NCI-H2029 treated with DMSO at 0.1 percent for 48 hours (cell line): Measurements from ENCODE around the gene NAPG.
"Not testable (repeated sequence)": the region's sequence is repeated elsewhere in the genome, so short reads cannot be mapped to it uniquely, and the experiment has no call there.

Experiments used
- DNase-seq: peaks from one replicate; lab custom pipeline; 2025; lab: John Stamatoyannopoulos, UW

Gene NAPG

GRCh38 chr18:10546557-10547300 is 20.9 kb downstream of the NAPG start:
- DNase-seq, result no peak

DNA sequence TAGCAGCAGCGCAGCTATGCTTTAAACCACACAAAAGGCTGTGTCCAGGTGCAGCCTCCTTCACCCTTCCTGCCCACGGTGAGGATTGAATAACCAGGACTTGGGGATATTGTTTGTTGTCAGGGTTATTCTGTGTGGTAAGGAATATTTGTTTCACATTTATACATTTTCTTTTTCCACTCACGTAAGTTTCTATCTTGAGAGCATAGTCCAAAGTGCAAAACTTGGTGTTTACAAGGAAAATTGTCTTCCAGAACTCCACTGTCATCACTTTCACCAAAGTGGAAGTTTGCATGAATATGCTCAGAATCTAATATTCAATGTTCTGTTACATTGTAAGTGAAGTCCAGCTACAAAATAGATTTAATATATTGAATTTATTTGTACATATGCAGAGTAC is 26.4 kb downstream of the NAPG start:
- no peak for DNase-seq

DNA sequence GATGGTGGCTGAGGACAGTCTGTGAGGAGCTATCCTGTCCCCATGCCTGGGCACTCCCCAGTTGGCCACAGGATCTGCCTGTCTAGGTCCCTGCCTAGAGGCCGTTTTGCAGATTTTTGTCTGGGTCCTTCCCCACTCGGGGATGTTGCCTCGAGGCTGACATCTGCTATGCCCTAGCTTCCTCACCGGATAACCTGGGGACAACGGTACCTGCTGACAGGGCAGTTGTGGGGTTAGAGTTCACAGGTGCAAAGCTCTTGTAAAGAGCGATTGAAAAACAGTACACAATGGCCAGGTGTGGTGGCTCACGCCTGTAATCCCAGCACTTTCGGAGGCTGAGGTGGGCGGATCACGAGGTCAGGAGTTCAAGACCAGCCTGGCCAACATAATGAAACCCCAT is 30.4 kb downstream of the NAPG start:
- DNase-seq, result not testable (repeated sequence)

- no peak for DNase-seq
These were observed 31.4 kb downstream of the NAPG start for GRCh38 chr18:10557085-10557677.

DNA sequence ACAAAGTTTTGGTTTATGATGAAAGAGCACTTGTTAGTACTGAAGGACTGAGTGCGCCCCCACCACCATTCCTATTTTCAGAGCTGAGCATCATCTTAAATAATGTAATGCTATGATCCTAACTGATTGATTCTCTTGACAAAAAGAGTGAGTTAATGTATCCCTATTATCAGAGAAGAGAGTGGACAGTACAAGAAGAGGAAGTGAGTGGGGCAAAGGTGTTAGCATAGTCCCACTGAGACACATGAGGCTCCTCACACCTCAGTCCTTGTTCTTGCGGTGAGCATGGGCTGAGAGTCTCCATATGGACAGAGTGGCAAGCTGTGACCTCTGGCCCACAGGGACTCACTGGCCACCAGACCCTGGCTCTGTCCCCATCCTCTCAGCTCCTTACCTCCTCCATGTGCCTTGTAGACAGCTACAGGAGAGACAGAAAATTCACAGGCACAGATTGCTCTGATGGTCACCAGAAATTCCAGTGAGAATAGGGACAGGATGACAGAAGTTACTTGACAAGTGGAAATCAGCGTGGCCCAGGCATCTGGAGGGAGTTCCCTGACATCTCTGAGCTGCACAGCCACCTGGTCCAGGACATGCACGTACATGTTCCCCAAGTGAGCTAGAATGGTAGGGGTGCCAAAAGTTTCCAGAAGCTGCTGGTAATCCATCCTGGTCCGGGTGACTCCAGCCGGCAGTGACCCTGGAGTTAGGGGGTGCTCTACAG is 32.6 kb downstream of the NAPG start:
- DNase-seq, result no peak

DNA sequence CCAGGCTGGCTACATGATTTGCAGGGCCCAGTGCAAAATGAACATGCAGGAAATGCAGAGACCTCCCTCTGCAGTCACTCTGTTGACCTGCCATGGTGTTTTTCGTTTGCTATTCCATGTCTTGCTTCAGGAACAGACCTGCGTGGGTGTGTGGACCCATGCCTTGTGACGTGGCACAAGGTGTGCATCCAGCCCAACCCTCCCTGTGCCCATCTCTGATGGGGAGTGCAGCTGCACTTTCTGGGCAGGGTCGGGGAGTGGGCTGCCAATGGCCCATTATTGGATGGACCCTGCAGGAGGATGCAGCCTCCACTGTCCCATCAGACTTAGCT is 33.1 kb downstream of the NAPG start:
- DNase-seq, result no peak

GRCh38 chr18:10559553-10560451 is 34.0 kb downstream of the NAPG start:
- DNase-seq, result no peak

GRCh38 chr18:10560452-10561045 is 34.7 kb downstream of the NAPG start:
- peak; percentile 29 for DNase-seq

DNA sequence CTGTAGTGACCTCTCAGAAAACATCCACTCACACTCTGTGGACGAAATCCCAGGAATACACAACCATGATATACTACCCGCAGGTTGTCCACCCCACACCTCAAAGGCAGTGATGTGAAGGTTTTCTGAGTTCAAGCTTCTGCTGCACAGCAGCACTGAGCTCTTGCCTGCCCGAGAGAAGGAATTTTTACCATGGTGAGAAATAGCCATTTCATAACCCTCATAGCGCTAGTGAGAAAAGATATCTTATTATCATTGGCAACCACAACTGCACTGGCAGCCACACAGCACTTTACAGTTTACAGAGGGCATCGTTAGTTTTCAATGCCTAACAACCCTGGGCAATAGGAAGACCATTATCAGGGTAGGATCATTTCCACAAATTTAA is 36.9 kb downstream of the NAPG start:
- DNase-seq, result no peak

DNA sequence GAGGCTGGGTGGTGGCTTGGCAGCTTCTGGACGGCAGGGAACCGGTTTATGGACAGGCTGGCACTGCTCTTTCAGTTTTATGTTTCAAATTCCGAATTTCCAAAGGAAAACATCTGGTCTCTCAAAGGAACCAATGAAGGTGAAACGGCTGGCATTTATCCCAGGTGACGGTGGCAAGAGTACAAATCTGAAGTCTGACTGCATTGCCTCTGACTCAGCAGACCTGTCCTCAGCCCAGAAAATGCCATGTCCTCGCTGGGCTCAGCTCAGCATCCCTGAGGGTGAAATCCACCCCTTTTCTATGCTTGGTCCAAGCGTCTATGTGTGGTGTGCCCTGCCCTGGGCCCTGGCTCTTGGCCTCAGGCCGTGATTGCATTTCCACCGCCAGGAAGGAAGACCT is 38.1 kb downstream of the NAPG start:
- DNase-seq, result peak; percentile 23

DNA sequence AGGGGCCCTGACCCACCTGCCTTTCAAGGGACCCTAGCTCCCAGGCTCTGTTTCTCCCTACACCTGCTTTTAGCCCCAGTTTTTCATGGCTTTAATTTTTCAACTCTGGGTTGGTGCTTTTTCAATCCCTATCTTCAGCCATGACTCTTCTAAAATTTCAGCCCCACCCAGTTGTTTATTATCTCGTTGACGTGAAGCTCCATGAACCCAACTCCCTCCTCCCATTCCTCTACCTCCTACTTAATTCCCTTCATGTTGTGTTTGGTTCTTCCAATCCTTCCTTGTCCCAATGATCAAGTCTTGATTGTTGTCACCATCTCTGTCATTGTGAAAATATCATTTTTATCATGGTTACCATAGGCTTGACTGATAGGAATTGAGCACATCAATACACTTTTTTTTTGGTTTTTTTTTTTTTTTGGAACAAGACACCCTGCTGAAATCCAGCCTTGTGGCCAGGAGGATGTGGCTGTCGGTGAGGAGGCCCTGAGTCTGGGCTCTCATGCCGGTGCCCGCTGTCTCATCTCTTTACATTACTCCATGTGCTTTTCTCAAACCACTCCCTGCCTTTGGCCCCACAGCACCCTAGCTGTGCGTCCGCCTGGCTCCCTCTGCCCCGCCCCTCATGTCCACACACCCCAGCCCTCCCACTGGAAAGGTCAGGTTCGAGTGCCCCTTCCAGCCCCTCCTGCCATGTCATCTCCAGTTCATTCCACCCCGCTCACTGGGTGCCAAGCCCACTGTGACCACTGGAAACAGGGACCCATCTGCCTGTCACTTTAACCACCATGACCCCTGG is 39.3 kb downstream of the NAPG start:
- no peak for DNase-seq

- no peak for DNase-seq
These were observed 40.0 kb downstream of the NAPG start for GRCh38 chr18:10565835-10566234.

DNA sequence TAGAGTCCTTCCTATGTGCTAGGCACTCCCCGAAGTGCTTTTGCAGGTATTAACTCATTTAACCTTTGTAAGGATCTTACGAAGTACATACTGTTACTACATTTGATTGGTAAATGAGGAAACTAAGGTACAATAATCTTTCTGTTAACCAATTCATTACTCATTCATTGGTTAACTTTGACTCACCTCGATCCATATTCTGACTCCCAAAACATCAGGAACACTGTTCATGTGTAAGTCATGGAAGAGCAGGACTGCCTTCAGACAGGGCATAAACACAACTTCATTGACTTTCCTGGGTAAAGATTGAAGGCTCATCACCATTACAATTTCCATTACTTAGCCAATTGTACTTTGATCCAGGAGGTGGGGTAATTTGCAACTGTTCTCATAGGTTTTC is 40.6 kb downstream of the NAPG start:
- DNase-seq, result no peak

DNA sequence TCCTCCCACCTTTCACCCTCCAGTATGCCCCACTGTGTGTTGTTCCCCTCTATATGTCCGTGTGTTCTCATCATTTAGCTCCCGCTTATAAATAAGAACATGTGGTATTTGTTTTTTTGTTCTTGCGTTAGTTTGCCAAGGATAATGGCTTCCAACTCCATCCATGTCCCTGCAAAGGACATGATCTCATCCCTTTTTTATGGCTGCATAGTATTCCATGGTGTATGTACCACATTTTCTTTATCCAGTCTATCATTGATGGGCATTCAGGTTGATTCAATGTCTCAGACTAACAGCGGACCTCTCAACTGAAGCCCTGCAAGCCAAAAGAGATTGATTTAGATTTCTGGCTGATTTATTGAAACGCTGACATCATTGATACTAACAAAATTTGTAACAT is 44.1 kb downstream of the NAPG start:
- not testable (repeated sequence) for DNase-seq

- no peak for DNase-seq
These were observed 44.8 kb downstream of the NAPG start for GRCh38 chr18:10570622-10571021.

DNA sequence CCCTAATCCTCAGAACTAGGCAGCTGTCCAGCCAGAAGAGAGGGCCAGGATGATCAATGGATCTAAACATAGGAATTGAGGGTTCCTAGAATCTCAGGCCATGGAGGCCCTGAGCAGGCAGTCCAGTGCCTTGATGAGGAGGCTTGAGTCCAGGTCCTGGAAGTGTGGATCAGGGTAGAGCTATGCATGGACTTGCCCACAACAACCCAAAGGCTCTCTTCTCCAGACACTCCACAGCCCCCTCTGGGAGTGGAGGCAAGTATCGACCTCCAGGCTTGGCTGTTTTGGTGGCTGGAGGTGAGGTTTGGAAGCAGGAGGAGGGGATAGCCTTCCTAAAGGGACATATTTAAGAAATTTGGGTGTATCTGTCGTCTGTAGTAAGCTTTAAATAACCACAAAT is 45.7 kb downstream of the NAPG start:
- DNase-seq, result no peak

DNA sequence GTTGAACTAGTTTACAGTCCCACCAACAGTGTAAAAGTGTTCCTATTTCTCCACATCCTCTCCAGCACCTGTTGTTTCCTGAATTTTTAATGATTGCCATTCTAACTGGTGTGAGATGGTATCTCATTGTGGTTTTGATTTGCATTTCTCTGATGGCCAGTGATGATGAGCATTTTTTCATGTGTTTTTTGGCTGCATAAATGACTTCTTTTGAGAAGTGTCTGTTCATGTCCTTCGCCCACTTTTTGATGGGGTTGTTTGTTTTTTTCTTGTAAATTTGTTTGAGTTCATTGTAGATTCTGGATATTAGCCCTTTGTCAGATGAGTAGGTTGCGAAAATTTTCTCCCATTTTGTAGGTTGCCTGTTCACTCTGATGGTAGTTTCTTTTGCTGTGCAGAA is 47.4 kb downstream of the NAPG start:
- not testable (repeated sequence) for DNase-seq

DNA sequence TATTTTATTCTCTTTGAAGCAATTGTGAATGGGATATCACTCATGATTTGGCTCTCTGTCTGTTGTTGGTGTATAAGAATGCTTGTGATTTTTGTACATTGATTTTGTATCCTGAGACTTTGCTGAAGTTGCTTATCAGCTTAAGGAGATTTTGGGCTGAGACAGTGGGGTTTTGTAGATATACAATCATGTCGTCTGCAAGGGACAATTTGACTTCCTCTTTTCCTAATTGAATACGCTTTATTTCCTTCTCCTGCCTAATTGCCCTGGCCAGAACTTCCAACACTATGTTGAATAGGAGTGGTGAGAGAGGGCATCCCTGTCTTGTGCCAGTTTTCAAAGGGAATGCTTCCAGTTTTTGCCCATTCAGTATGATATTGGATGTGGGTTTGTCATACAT is 48.6 kb downstream of the NAPG start:
- not testable (repeated sequence) for DNase-seq

DNA sequence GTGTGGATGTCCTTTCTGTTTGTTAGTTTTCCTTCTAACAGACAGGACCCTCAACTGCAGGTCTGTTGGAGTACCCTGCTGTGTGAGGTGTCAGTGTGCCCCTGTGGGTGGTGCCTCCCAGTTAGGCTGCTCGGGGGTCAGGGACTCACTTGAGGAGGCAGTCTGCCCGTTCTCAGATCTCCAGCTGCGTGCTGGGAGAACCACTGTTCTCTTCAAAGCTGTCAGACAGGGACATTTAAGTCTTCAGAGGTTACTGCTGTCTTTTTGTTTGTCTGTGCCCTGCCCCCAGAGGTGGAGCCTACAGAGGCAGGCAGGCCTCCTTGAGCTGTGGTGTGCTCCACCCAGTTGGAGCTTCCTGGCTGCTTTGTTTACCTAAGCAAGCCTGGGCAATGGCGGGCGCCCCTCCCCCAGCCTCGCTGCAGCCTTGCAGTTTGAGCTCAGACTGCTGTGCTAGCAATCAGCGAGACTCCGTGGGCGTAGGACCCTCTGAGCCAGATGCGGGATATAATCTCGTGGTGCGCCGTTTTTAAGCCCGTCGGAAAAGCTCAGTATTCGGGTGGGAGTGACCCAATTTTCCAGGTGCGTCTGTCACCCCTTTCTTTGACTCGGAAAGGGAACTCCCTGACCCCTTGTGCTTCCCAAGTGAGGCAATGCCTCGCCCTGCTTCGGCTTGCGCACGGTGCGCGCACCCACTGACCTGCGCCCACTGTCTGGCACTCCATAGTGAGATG is 52.2 kb downstream of the NAPG start:
- DNase-seq, result not testable (repeated sequence)

GRCh38 chr18:10578573-10578899 is 52.7 kb downstream of the NAPG start:
- not testable (repeated sequence) for DNase-seq
